ENCODE data around the gene GOSR1. TPM values are rescaled to one million over a fixed set of nuclear protein-coding genes. Genes with fewer than 3 reads are reported as not detected.
"Not testable (repeated sequence)": the region's sequence is repeated elsewhere in the genome, so short reads cannot be mapped to it uniquely, and the experiment has no call there.

The GOSR1 gene
- total RNA-seq, 2 donors from 2014 or later: 65.7 to 66.1 TPM

GRCh38 chr17:30563131-30563904 is 86.1 kb downstream of the GOSR1 start:
- H3K4me3 Mint-ChIP-seq; H3K27ac Mint-ChIP-seq; DNase-seq; H3K36me3 Mint-ChIP-seq (ENCODE audit: insufficient read depth in 2 of 2); H3K4me1 Mint-ChIP-seq (ENCODE audit: low read depth); H3K9me3 Mint-ChIP-seq; ATAC-seq (replicated peaks in 1 of 2); H3K27me3 Mint-ChIP-seq (ENCODE audit: low read depth): not testable (repeated sequence)

GRCh38 chr17:30563905-30564390 is 86.7 kb downstream of the GOSR1 start:
- not testable (repeated sequence) for ATAC-seq (replicated peaks in 1 of 2); DNase-seq; H3K36me3 Mint-ChIP-seq (ENCODE audit: insufficient read depth in 2 of 2); H3K4me1 Mint-ChIP-seq (ENCODE audit: low read depth); H3K27me3 Mint-ChIP-seq (ENCODE audit: low read depth); H3K9me3 Mint-ChIP-seq; H3K27ac Mint-ChIP-seq; H3K4me3 Mint-ChIP-seq

- H3K36me3 Mint-ChIP-seq (ENCODE audit: insufficient read depth in 2 of 2); ATAC-seq (replicated peaks in 1 of 2); H3K9me3 Mint-ChIP-seq; H3K27me3 Mint-ChIP-seq (ENCODE audit: low read depth); H3K4me1 Mint-ChIP-seq (ENCODE audit: low read depth); H3K4me3 Mint-ChIP-seq; H3K27ac Mint-ChIP-seq; DNase-seq: not testable (repeated sequence)
These were observed 87.3 kb downstream of the GOSR1 start for GRCh38 chr17:30564422-30565072.

- Mint-ChIP-seq H3K27me3 (ENCODE audit: low read depth) (no peaks in the 10 kb centered on the region), H3K9me3 (no peaks in the 10 kb centered on the region), H3K36me3 (ENCODE audit: insufficient read depth in 2 of 2) (no peaks in the 10 kb centered on the region), H3K4me3 (no peak overlapping the region), H3K27ac (no peak overlapping the region), H3K4me1 (ENCODE audit: low read depth) (no peaks in the 10 kb centered on the region)
- DNase-seq (no peak), ATAC-seq (replicated peaks in 1 of 2) (no peak)
These were observed 88.1 kb downstream of the GOSR1 start for GRCh38 chr17:30565073-30565935.

DNA sequence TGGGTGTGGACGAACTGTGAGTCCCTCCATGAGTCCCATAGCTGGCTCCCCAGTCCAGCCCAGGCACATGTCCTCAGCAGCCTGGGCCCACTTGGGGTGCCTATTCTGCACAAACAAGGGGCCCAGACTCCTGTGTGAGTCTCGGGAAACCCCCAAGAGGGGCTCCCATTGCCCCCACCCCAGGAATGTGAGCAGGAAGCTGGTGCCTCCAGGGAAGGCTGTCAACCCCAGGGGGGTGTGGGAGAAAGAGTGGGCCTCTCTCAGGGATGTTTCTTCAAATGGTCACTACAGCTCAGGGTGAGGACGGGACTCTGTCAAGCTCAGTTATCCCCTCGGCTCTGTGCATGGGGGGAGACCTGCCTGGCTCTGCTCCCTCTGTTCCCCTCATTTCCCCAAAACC is 88.9 kb downstream of the GOSR1 start:
- not testable (repeated sequence) for H3K4me1 Mint-ChIP-seq (ENCODE audit: low read depth); ATAC-seq (replicated peaks in 1 of 2); H3K9me3 Mint-ChIP-seq; H3K36me3 Mint-ChIP-seq (ENCODE audit: insufficient read depth in 2 of 2); H3K27ac Mint-ChIP-seq; H3K4me3 Mint-ChIP-seq; DNase-seq; H3K27me3 Mint-ChIP-seq (ENCODE audit: low read depth)

DNA sequence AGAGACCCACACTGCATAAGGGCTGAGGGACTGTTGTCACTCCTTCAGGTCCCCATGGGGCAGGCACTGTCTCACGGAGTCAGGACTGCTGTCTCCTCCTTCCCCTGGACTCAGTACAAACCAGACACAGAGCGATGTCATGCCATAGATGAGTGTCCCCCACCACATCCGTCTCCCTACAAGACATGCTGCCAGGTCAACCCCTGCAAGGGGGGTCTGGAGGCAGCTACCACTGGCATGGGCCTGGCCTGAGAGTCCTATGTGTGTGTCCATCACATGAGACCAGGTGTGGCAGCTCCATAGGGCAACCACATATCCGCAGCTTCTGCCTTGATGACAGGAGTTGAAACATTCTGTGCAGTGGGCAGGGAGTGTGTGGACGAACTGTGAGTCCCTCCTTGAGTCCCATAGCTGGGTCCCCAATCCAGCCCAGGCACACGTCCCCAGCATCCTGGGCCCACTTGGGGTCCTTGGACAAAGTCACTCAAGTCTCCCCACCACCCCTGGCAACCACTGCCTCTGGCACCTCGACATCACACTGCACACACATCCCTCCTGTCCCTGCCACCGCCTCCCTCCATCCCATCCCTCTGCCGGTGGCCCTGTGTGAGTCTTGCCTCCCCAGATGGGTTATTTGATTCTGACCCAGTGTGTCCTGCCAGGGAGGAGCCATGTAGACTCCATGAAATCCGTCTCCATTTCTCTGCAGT is 89.5 kb downstream of the GOSR1 start:
- not testable (repeated sequence) for H3K36me3 Mint-ChIP-seq (ENCODE audit: insufficient read depth in 2 of 2); H3K27me3 Mint-ChIP-seq (ENCODE audit: low read depth); H3K9me3 Mint-ChIP-seq; H3K4me3 Mint-ChIP-seq; H3K27ac Mint-ChIP-seq; H3K4me1 Mint-ChIP-seq (ENCODE audit: low read depth); DNase-seq; ATAC-seq (replicated peaks in 1 of 2)

- DNase-seq (no peak), ATAC-seq (replicated peaks in 1 of 2) (no peak)
- H3K4me1 Mint-ChIP-seq (ENCODE audit: low read depth): no peaks in the 10 kb centered on the region
- H3K4me3 Mint-ChIP-seq: no peak overlapping the region
- H3K36me3 Mint-ChIP-seq (ENCODE audit: insufficient read depth in 2 of 2): no peaks in the 10 kb centered on the region
- H3K27me3 Mint-ChIP-seq (ENCODE audit: low read depth): no peaks in the 10 kb centered on the region
- H3K9me3 Mint-ChIP-seq: no peaks in the 10 kb centered on the region
- no peak overlapping the region for H3K27ac Mint-ChIP-seq
These were observed 90.3 kb downstream of the GOSR1 start for GRCh38 chr17:30567231-30568116.

DNA sequence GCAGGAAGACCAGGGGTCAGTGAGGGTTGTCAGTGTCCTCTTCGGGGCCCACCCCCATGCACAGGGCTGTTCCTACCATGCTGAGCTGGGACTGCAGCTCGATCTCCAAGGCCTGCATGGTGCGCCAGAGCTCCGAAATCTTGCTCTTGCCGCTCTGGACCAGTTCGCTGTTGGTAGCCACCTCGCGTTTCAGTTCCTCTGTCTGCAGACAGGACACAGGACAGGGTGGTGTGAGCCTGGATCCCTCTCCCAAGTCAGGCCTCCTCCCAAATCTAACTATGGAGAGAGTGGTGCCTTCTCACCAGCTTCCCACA is 90.9 kb downstream of the GOSR1 start:
- H3K4me1 Mint-ChIP-seq (ENCODE audit: low read depth): no peaks in the 10 kb centered on the region
- H3K36me3 Mint-ChIP-seq (ENCODE audit: insufficient read depth in 2 of 2): no peaks in the 10 kb centered on the region
- no peak overlapping the region for H3K4me3 Mint-ChIP-seq
- no peak for DNase-seq
- H3K27ac Mint-ChIP-seq: no peak overlapping the region
- H3K9me3 Mint-ChIP-seq: no peaks in the 10 kb centered on the region
- no peak for ATAC-seq (replicated peaks in 1 of 2)
- no peaks in the 10 kb centered on the region for H3K27me3 Mint-ChIP-seq (ENCODE audit: low read depth)

- not testable (repeated sequence) for ATAC-seq (replicated peaks in 1 of 2); H3K4me1 Mint-ChIP-seq (ENCODE audit: low read depth); DNase-seq; H3K27me3 Mint-ChIP-seq (ENCODE audit: low read depth); H3K27ac Mint-ChIP-seq; H3K9me3 Mint-ChIP-seq; H3K36me3 Mint-ChIP-seq (ENCODE audit: insufficient read depth in 2 of 2); H3K4me3 Mint-ChIP-seq
These were observed 92.4 kb downstream of the GOSR1 start for GRCh38 chr17:30569531-30570175.

DNA sequence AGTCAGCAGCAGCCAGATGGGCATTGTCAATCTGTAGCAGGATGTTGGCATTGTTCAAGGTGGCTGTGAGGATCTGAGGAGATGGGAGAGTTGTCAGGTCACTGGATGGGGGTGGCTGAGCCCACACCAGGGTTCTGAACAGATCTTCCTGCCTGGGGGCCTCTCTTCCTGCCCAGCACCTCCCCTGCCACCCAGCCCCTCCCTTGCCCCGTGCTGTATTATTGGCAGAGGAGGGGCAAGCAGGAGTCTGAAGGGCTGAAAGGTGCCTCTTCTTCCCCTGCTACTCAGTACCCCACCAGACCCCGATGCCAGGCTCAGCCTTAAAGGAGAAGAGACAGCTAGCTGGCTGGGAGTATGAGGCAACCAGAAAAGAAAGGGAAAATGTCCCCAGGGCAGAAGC is 93.0 kb downstream of the GOSR1 start:
- Mint-ChIP-seq H3K4me3 (no peak overlapping the region), H3K4me1 (ENCODE audit: low read depth) (no peaks in the 10 kb centered on the region), H3K27ac (no peak overlapping the region), H3K27me3 (ENCODE audit: low read depth) (no peaks in the 10 kb centered on the region), H3K9me3 (no peaks in the 10 kb centered on the region), H3K36me3 (ENCODE audit: insufficient read depth in 2 of 2) (no peaks in the 10 kb centered on the region)
- DNase-seq (no peak), ATAC-seq (replicated peaks in 1 of 2) (no peak)

DNA sequence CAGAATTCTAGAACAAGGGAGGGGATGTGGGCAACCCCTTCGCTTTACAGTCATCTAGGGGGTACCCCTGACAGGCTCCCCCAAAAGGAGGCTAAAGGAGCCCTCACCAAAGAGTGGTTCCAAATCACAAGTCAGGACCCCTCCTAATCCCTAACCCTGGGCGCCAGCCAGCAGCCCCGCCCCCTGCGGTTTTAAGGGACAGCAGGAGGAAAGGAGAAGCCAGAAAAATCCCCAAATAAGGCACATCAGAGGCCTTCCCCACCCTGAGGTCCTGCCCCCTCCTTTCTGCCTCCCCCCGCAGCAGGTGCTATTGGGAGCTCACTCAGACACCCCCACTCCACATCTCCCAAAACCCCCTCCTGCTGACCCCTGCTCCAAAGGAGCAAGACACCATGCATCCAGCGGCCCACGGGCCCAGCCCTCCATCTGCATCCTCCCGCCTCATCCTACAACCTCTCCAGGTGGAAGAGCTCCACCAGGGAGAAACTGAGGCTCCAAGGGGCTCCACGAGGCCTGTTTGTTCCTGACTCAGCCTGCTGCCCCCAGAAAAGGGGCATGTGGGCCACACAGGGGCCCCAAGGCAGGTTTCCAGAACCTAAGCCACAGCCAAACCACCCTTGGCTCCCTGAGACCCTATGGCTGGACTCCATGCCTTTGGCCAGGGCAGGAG is 93.5 kb downstream of the GOSR1 start:
- no peak overlapping the region for H3K4me3 Mint-ChIP-seq
- H3K27me3 Mint-ChIP-seq (ENCODE audit: low read depth): no peaks in the 10 kb centered on the region
- ATAC-seq (replicated peaks in 1 of 2): no peak
- H3K27ac Mint-ChIP-seq: no peak overlapping the region
- no peak for DNase-seq
- no peaks in the 10 kb centered on the region for H3K9me3 Mint-ChIP-seq
- H3K36me3 Mint-ChIP-seq (ENCODE audit: insufficient read depth in 2 of 2): no peaks in the 10 kb centered on the region
- H3K4me1 Mint-ChIP-seq (ENCODE audit: low read depth): no peaks in the 10 kb centered on the region

All from activated T-cell treated with anti-CD3 and anti-CD28 coated beads, Interleukin-2, amount 50 U/mL, for 72 hours (primary cell).